HEK293T (cell line): Measurements from ENCODE around the gene HTR3D.

ENCODE experiments used
- ARNT ChIP-seq: fragments of 450-650 bp; IDR thresholded peaks from 2 replicates; pipeline ENCODE4 v1.6.1; 2017; ENCODE audit warnings: mild to moderate bottlenecking
- BHLHE40 ChIP-seq: fragments of 450-650 bp; IDR thresholded peaks from 2 replicates; pipeline ENCODE4 v1.6.1; 2016; ENCODE audit warnings: mild to moderate bottlenecking, moderate library complexity, borderline replicate concordance
- CTBP1 ChIP-seq: fragments of 450-650 bp; IDR thresholded peaks from 2 replicates; pipeline ENCODE4 v1.6.1; 2016; ENCODE audit warnings: borderline replicate concordance
- FOXA1 ChIP-seq: fragments of 450-650 bp; IDR thresholded peaks from 2 replicates; pipeline ENCODE4 v1.6.1; 2016; ENCODE audit warnings: mild to moderate bottlenecking
- FOXM1 ChIP-seq: fragments of 450-650 bp; IDR thresholded peaks from 2 replicates; pipeline ENCODE4 v1.6.1; 2017; ENCODE audit warnings: mild to moderate bottlenecking, borderline replicate concordance
- SP1 ChIP-seq: fragments of 450-650 bp; IDR thresholded peaks from 2 replicates; pipeline ENCODE4 v1.6.1; 2017
- SUZ12 ChIP-seq: fragments of 450-650 bp; IDR thresholded peaks from 2 replicates; pipeline ENCODE4 v1.6.1; 2016; ENCODE audit warnings: mild to moderate bottlenecking
- ZNF384 ChIP-seq: fragments of 450-650 bp; IDR thresholded peaks from 2 replicates; pipeline ENCODE4 v1.6.1; 2016
- TF ChIP-seq, protein P1 (sequence below): fragments of 450-650 bp; IDR thresholded peaks from 2 replicates; pipeline ENCODE4 v1.6.1; 2016

DNA sequence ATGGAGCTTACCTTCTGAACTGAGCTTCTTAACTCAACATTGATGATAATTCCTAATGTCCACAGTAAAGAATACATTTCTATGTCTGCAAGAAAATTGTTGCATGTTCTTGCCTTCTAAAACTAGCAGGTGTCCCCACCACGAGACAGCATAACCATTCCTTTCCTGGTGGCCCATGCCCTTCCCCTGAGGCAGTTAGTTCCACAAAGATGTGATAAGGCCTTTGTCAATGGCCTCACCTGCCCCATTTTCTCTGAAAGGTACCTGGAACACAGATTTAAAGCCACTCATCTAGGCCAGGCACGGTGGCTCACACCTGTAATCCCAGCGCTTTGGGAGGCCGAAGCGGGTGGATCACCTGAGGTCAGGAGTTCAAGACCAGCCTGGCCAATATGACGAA, 44.4 kb downstream of the HTR3D start:
- TF ChIP-seq BHLHE40 (no peak), CTBP1 (no peak), SP1 (no peak), FOXM1 (no peak), ZNF384 (no peak), ARNT (no peak), SUZ12 (no peak), FOXA1 (no peak)
- TF ChIP-seq, protein P1, sequence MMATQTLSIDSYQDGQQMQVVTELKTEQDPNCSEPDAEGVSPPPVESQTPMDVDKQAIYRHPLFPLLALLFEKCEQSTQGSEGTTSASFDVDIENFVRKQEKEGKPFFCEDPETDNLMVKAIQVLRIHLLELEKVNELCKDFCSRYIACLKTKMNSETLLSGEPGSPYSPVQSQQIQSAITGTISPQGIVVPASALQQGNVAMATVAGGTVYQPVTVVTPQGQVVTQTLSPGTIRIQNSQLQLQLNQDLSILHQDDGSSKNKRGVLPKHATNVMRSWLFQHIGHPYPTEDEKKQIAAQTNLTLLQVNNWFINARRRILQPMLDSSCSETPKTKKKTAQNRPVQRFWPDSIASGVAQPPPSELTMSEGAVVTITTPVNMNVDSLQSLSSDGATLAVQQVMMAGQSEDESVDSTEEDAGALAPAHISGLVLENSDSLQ: no peak
